A549 (cell line): ENCODE data around the gene ITPR3. TPM values are rescaled to one million over a fixed set of nuclear protein-coding genes. Genes with fewer than 3 reads are reported as not detected.
A peak's percentile ranks its signal among the peaks of the same experiment; 100 is the strongest.

Experiments used
- ATAC-seq, 2 experiments: fragments of 200-7000 bp in 1 of 2; fragments of >200 bp in 1 of 2; cut with Nextera tagmentation in 1 of 2; cut with Tn5 transposase in 1 of 2; 3 replicates each; pipeline versions ENCODE4 v1.8.0 to v1.9.1; 2018 to 2020; ENCODE audit warnings: mild to moderate bottlenecking in 1 of 2, moderate library complexity in 1 of 2
- CTCF ChIA-PET: fragments of 300-600 bp; sonication (Branson Sonifier 250); formaldehyde crosslinking; extraction: SDS; loops from one replicate; lab custom pipeline; 2021; ENCODE audit warnings: antibody characterized with exemption, inconsistent platforms; lab: Yijun Ruan, JAX
- POLR2A ChIA-PET: fragments of 350-600 bp; formaldehyde crosslinking; extraction: SDS; loops from one replicate; lab custom pipeline; 2021; ENCODE audit warnings: antibody characterized with exemption, inconsistent platforms; lab: Yijun Ruan, JAX
- DNase-seq, 2 experiments: peaks; one replicate each; pipeline versions ENCODE4 v3.0.0 to v3.0.0-alpha.2; 2011 to 2016; ENCODE audit warnings: low read depth in 1 of 2, low spot score in 1 of 2
- FAIRE-seq: peaks from 2 replicates; lab custom pipeline; 2011; peaks lifted over from hg19 to GRCh38; lab: Jason Lieb, UNC
- H3K27ac ChIP-seq, 2 experiments: fragments of >200 bp; sonication (Bioruptor Twin); formaldehyde crosslinking; 3 replicates each; pipeline ENCODE4 v1.5.1; 2016 to 2017
- H3K4me1 ChIP-seq: fragments of >200 bp; sonication (Bioruptor Twin); formaldehyde crosslinking; 3 replicates; pipeline ENCODE4 v1.6.1; 2016
- H3K4me2 ChIP-seq: fragments of >200 bp; sonication (Bioruptor Twin); formaldehyde crosslinking; 3 replicates; pipeline ENCODE4 v1.6.1; 2016
- H3K4me3 ChIP-seq: fragments of >200 bp; sonication (Bioruptor Twin); formaldehyde crosslinking; 3 replicates; pipeline ENCODE4 v1.5.1; 2016
- H3K9me3 ChIP-seq: fragments of >200 bp; sonication (Bioruptor Twin); formaldehyde crosslinking; 3 replicates; pipeline ENCODE4 v1.6.1; 2016
- CBX8 ChIP-seq: fragments of 200-600 bp; sonication (generic); IDR thresholded peaks from 2 replicates; pipeline ENCODE4 v1.6.1; 2016
- CEBPB ChIP-seq, 2 experiments: fragments of >200 bp in 1 of 2; sonication (Bioruptor Twin) in 1 of 2; formaldehyde crosslinking in 1 of 2; IDR thresholded peaks; 2 replicates each; pipeline ENCODE4 v1.6.1; 2012 to 2016
- CHD4 ChIP-seq: fragments of 200-600 bp; sonication (generic); IDR thresholded peaks from 2 replicates; pipeline ENCODE4 v1.6.1; 2016; ENCODE audit warnings: antibody characterized with exemption, mild to moderate bottlenecking, borderline replicate concordance
- EHF ChIP-seq: fragments of 250-450 bp; sonication (Bioruptor Pico); IDR thresholded peaks from 2 replicates; pipeline ENCODE4 v1.5.0; 2020; ENCODE audit warnings: mild to moderate bottlenecking
- FOSB ChIP-seq: fragments of 250-450 bp; sonication (Bioruptor Pico); IDR thresholded peaks from 2 replicates; pipeline ENCODE4 v1.5.0; 2020; ENCODE audit warnings: mild to moderate bottlenecking, moderate library complexity
- GATA3 ChIP-seq: IDR thresholded peaks from 2 replicates; pipeline ENCODE4 v1.6.1; 2012; ENCODE audit warnings: borderline replicate concordance
- HEYL ChIP-seq: fragments of 250-450 bp; sonication (Bioruptor Pico); IDR thresholded peaks from 2 replicates; pipeline ENCODE4 v1.8.0; 2021; ENCODE audit warnings: mild to moderate bottlenecking, moderate library complexity
- MAFK ChIP-seq: fragments of 450-650 bp; IDR thresholded peaks from 2 replicates; pipeline ENCODE4 v1.6.1; 2014; ENCODE audit not compliant: partially characterized antibody
- MAX ChIP-seq: IDR thresholded peaks from 2 replicates; pipeline ENCODE4 v1.6.1; 2012
- NPAS2 ChIP-seq: fragments of 250-450 bp; sonication (Bioruptor Pico); IDR thresholded peaks from 2 replicates; pipeline ENCODE4 v1.8.0; 2022; ENCODE audit warnings: mild to moderate bottlenecking, moderate library complexity, borderline replicate concordance
- PBX3 ChIP-seq: IDR thresholded peaks from 2 replicates; pipeline ENCODE4 v1.6.1; 2012
- RAD21 ChIP-seq, 2 experiments: fragments of >200 bp in 1 of 2; sonication (Bioruptor Twin) in 1 of 2; formaldehyde crosslinking in 1 of 2; IDR thresholded peaks in 1 of 2; conservative IDR thresholded peaks in 1 of 2; 2 replicates in 1 of 2; 3 replicates in 1 of 2; pipeline ENCODE4 v1.6.1; 2012 to 2018; ENCODE audit warnings: inconsistent platforms in 1 of 2
- REST ChIP-seq: fragments of 200-600 bp; sonication (generic); IDR thresholded peaks from 2 replicates; pipeline ENCODE4 v1.6.1; 2016; ENCODE audit warnings: antibody characterized with exemption, mild to moderate bottlenecking, moderate library complexity
- RNF2 ChIP-seq: fragments of 200-600 bp; sonication (generic); IDR thresholded peaks from 2 replicates; pipeline ENCODE4 v1.6.1; 2016; ENCODE audit warnings: low read depth, mild to moderate bottlenecking, antibody characterized with exemption, moderate library complexity, borderline replicate concordance
- SREBF2 ChIP-seq: fragments of 450-650 bp; IDR thresholded peaks from 2 replicates; pipeline ENCODE4 v1.6.1; 2014; ENCODE audit warnings: mild to moderate bottlenecking, moderate library complexity
- TFCP2L1 ChIP-seq: fragments of 250-450 bp; sonication (Bioruptor Pico); IDR thresholded peaks from 2 replicates; pipeline ENCODE4 v1.5.0; 2021; ENCODE audit warnings: mild to moderate bottlenecking
- ZC3H11A ChIP-seq: fragments of 450-650 bp; IDR thresholded peaks from 2 replicates; pipeline ENCODE4 v1.6.1; 2014; ENCODE audit warnings: antibody characterized with exemption, mild to moderate bottlenecking
- ZFP36 ChIP-seq: fragments of 450-650 bp; IDR thresholded peaks from 2 replicates; pipeline ENCODE4 v1.6.1; 2014; ENCODE audit warnings: borderline replicate concordance; ENCODE audit not compliant: partially characterized antibody
- ZNF302 ChIP-seq: fragments of 250-450 bp; sonication (Bioruptor Pico); IDR thresholded peaks from 2 replicates; pipeline ENCODE4 v1.9.0; 2021; ENCODE audit warnings: inconsistent platforms, mild to moderate bottlenecking, moderate library complexity
- ZSCAN20 ChIP-seq: fragments of 250-450 bp; sonication (Bioruptor Pico); IDR thresholded peaks from 2 replicates; pipeline ENCODE4 v1.8.0; 2022; ENCODE audit warnings: mild to moderate bottlenecking, moderate library complexity
- WGBS: methylation state at CpG from one replicate; pipeline ENCODE4 v1.1.6; 2017; ENCODE audit errors: missing lambda C conversion rate; 5-methylcytosine and 5-hydroxymethylcytosine counted together
- polyA plus RNA-seq, 4 experiments: library from polyadenylated mRNA; depleted of rRNA in 3 of 4; stranded (reverse); fragments of >200 nt; fragmentation: RNase III in 1 of 4; extraction: RNeasy Plus Mini Kit Qiagen cat#74134 plus additional on column Dnase treatment in 1 of 4; gene quantifications; 2 replicates in 3 of 4; 3 replicates in 1 of 4; pipeline ENCODE4 v1.2.3, GENCODE V29; 2011 to 2017
- TF ChIP-seq, protein P1 (sequence below): fragments of 450-650 bp; IDR thresholded peaks from 2 replicates; pipeline ENCODE4 v1.6.1; 2014; ENCODE audit warnings: antibody characterized with exemption
- TF ChIP-seq, protein P2 (sequence below): IDR thresholded peaks from 2 replicates; pipeline ENCODE4 v1.6.1; 2012; ENCODE audit warnings: low read depth, borderline replicate concordance

ITPR3 gene
- polyA plus RNA-seq, 2 of the 4 experiments (the other 2 are of a cell fraction): 17.6 to 20.8 TPM

GRCh38 chr6:33591424-33592032 is 29.6 kb upstream of the ITPR3 start:
- Histone ChIP-seq H3K4me2 (peak overlapping the region; percentile 95; the same call in 2 of the 3 replicates), H3K4me1 (peaks cover 38% of the 10 kb centered on the region), H3K9me3 (no peaks in the 10 kb centered on the region), H3K27ac (peak overlapping the region; percentile 98 to 99), H3K4me3 (no peak overlapping the region)
- POLR2A ChIA-PET: no interaction called here
- WGBS: 98% methylated on average over 6 of the region's 9 CpGs
- TF ChIP-seq EHF (CRISPR knock-in tag) (no peak), RAD21 (conservative IDR thresholded peaks at IDR 0.05 in 1 of 2, IDR thresholded peaks at IDR 0.05 in 1 of 2) (no peak), TFCP2L1 (no peak), SREBF2 (no peak), REST (no peak), HEYL (CRISPR knock-in tag) (no peak), MAFK (no peak), ZNF302 (CRISPR knock-in tag) (no peak), MAX (no peak), PBX3 (no peak), RNF2 (no peak)
- TF ChIP-seq, protein P1, sequence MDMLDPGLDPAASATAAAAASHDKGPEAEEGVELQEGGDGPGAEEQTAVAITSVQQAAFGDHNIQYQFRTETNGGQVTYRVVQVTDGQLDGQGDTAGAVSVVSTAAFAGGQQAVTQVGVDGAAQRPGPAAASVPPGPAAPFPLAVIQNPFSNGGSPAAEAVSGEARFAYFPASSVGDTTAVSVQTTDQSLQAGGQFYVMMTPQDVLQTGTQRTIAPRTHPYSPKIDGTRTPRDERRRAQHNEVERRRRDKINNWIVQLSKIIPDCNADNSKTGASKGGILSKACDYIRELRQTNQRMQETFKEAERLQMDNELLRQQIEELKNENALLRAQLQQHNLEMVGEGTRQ: no peak
- FAIRE-seq: no peak
- CTCF ChIA-PET: interaction anchor here (1.0 to 9.4 kb wide), 6 partner anchors 11 to 114 kb away, joined by 3 to 177 read pairs (median 5); partner anchors contain the start of genes BAK1 and UQCC2
- no peak for ATAC-seq
- DNase-seq: no peak

DNA sequence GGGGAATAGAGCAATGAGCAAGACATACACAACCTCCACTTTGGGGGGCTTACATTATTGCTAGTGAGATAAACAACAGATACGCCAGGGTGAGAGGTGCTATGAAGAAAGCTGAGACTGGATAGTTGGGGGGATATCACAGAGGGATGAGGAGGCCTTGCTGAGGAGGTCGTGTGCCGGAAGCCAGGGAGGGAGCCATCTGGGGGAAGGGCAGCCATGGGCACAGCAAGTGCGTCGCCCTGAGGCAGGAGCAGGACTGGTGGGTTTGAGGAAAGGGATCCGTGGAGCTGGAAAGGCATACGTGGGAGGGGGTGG is 28.9 kb upstream of the ITPR3 start:
- ChIA-PET POLR2A (no interaction called here), CTCF (interaction anchor here (0.5 to 9.4 kb wide), 6 partner anchors 12 to 114 kb away, joined by 3 to 177 read pairs (median 5); partner anchors contain the start of genes BAK1 and UQCC2)
- ATAC-seq (no peak), FAIRE-seq (no peak), DNase-seq (no peak)
- Histone ChIP-seq H3K9me3 (no peaks in the 10 kb centered on the region), H3K4me1 (peaks cover 38% of the 10 kb centered on the region), H3K4me3 (no peak overlapping the region), H3K4me2 (no peak overlapping the region), H3K27ac (peak overlapping the region in 1 of 2 experiments; percentile 52; a peak in 3 of 6 replicates)
- no peak for TF ChIP-seq ZSCAN20
- no peak for TF ChIP-seq TFCP2L1
- no peak for TF ChIP-seq ZC3H11A
- no peak for TF ChIP-seq NPAS2 (CRISPR knock-in tag)
- no peak for TF ChIP-seq CEBPB (IDR thresholded peaks at IDR 0.05)
- no peak for TF ChIP-seq RNF2
- TF ChIP-seq GATA3: no peak
- no peak for TF ChIP-seq CBX8
- TF ChIP-seq CHD4: no peak
- TF ChIP-seq, protein P2, sequence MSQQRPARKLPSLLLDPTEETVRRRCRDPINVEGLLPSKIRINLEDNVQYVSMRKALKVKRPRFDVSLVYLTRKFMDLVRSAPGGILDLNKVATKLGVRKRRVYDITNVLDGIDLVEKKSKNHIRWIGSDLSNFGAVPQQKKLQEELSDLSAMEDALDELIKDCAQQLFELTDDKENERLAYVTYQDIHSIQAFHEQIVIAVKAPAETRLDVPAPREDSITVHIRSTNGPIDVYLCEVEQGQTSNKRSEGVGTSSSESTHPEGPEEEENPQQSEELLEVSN: no peak
- TF ChIP-seq ZFP36: no peak
- no peak for TF ChIP-seq FOSB (CRISPR knock-in tag)
- WGBS: 87% methylated on average over 6 of the region's 7 CpGs
